HPDE6-E6E7 (cell line): ENCODE results near the gene DGCR6L.
"Not testable (repeated sequence)": the region's sequence is repeated elsewhere in the genome, so short reads cannot be mapped to it uniquely, and the experiment has no call there.

Source experiments
- DNase-seq: peaks from one replicate; pipeline ENCODE4 v3.0.0; 2011; ENCODE audit warnings: missing footprints; ENCODE audit errors: extremely low spot score

Gene DGCR6L

GRCh38 chr22:20308806-20309650 lies 10.8 kb downstream of the DGCR6L start:
- not testable (repeated sequence) for DNase-seq

- not testable (repeated sequence) for DNase-seq
These were observed 12.1 kb downstream of the DGCR6L start for GRCh38 chr22:20307448-20308447.

DNA sequence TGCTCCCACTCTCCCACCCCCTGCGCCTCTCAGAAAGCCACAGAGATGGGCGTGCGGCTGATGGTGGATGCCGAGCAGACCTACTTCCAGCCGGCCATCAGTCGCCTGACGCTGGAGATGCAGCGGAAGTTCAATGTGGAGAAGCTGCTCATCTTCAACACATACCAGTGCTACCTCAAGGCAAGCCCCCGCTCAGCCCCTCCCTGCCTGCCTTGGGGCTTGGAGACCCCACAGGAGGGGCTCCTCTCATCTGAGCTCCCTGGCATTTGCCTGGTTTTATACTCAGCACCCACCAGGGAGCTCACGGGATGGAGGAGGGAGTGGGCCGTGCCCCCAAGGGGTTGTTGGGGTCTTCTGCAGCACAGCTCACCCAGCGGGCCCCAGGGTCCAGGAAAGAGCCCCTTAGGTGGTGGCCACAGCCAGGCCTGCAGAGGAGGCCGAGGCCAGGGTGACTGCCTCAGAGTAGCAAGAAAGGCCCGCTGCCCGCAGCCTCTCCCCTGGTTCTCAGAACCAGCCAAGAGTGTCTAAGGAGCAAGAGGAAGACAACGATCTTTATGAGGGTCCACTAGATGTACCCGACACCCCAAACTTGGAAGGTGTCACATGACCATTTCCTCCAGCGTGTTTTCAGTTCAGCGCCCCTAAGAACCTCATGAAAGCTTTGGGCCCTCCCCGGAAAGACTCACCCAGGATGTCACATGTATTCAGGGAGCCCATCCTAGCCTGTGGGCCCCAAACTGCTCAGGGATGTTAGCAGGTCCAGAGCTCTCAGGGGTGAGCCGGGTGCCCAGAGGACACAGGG lies 13.0 kb downstream of the DGCR6L start:
- DNase-seq: not testable (repeated sequence)

GRCh38 chr22:20305894-20306645 lies 13.8 kb downstream of the DGCR6L start:
- no peak for DNase-seq

DNA sequence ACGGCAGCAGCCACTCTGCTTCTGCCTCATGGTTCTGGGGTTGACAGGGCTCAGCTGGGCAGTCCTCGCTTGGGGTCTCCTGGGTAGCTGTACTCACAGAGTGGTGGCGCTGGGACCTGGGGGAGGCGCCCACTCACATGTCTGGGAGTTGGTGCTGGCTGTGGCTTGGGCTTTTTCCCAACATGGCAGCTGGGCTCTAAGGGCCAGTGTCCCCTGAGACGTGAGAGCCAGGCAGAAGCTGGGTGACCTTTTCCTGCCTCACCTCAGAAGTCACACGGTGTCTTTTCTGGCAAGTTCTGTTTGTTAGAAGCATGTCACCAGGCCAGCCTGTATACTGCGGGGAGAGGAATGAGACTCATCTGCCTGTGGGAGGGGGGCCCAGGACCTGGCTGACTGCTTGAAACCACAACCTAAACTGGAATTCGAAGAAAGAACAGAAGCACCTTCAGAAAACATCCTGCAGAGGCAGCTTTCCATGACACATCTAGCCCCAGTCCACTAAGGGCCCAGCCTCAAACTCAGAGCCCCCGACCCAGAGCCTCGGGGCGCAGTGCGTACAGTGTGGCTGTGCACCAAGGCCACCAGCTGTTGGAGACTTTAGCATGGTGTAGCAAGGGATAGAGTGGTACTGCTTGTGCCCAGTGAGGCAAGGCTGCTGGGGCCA lies 14.5 kb downstream of the DGCR6L start:
- not testable (repeated sequence) for DNase-seq

GRCh38 chr22:20304646-20305045 lies 15.2 kb downstream of the DGCR6L start:
- no peak for DNase-seq

DNA sequence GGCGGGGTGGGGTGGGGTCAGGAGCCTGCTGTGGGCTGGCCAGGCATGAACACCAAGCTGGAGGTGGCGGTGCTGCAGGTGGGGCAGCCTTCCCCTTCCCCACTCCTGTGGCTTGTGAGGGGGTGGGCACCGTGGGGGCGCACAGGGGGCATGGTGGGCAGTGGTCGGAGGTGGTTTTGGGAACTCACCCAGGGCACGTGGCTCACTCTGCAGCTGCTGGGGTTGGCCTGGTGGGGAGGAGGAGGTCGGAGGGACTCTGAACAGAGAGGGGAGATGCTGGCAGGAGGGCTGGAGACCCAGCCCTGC lies 16.7 kb downstream of the DGCR6L start:
- not testable (repeated sequence) for DNase-seq

GRCh38 chr22:20302438-20303228 lies 17.2 kb downstream of the DGCR6L start:
- DNase-seq: no peak

DNA sequence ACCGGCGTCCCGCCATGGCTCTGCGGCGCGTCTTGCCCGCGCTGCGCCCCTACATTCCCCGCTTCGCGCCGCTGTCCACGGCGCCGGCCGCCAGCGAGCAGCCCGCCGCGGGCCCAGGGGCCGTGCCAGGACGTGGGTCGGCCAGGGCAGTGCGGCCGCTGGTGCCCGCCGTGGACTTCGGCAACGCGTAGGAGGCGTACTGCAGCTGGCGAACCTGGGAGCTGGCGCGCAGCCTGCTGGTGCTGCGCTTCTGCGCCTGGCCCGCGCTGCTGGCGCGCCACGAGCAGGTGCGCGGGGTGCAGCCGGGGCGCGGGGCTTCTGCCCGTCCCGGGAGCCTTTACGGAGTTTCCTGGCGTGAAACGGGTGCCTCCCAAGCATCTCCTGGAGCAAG lies 20.1 kb downstream of the DGCR6L start:
- DNase-seq: no peak

- peak; percentile 52 for DNase-seq
These were observed 20.8 kb downstream of the DGCR6L start for GRCh38 chr22:20298803-20299745.

DNA sequence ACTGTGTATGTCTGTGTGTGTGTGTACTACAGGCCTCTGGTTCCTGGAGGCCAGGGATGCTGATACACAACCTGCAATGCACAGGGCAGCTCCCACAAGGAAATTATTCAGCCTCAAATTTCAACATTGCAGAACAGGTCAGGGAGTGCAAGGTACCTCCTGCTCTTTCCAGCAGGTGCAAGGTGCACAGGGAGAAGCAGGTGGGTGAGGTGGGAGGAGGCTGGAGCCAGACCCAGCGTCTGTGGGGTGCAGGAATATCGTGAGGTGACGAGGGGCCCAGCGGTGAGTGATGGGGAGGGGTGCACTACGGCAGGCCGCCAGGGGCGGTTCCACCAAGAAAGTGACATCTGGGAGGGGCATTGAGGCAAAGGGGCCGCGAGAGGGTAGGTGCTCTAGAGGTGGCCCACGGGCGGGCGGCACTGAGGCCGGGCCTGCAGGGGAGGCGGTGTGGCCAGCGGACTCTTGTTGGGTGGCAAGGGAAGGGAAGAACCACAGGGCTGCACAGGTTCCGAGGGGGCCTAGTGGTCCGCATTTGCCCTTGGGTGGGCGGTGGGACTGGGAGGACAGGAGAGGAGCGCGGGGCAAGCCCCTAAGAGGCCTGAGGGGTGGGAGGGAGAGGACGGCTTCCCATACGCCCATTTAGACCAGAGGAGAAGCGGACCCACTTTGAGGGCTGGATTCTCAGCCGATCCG lies 21.6 kb downstream of the DGCR6L start:
- DNase-seq: no peak

GRCh38 chr22:20297414-20298109 lies 22.3 kb downstream of the DGCR6L start:
- no peak for DNase-seq

DNA sequence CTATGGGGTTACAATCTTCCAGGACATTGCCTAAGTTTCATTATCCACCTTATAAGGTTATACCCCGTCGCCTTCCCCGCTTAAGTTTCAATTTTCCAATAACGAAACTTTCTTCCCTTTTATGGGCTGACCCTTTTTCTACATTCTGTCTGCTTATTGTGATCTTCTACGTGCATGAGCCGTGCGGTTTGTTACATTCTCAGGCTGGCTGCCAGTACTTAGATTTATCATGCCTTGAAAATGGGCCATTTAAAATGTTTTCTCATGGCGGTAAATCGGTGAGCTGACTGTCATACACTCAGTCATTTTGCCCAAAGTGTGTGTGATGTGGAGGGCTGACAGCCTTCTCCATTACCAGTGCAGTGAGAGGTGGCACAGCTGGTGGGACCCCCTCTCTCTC lies 23.3 kb downstream of the DGCR6L start:
- no peak for DNase-seq

DNA sequence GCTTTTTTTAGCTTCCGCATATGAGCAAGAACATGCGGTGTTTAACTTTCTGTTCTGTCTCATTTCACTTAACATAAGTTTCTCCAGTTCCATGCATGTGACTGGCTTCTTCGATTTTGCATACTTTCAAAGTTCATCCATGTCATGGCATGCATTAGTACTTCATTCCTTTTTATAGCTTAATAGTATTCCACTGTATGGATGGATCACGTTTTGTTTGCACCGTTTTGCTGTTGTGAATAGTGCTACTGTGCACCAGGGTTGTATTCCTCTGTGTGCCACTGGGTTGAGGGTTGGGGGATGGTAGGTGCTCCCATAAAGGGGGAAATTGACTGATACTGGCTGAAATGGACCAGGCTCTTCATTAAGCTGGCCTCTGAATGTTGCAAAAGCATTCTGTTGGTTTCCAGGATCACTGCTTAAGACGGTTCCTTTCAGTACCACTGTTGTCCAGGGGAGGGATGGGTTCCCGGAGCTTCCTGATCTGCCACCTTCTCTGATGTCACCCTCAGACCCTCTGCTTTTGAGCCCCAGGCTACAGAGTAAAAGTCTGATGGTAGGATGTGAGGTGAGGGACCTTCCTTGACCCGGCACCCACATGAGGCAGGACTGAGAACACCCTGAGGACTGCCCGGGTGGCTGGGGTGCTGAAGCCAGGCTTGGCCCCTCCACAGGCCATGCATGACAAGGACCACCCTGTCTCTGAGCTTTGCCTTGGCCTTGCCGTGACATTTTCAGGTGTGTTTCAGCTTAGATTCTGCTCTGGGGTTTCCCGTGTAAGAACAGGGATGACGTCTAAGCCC lies 24.4 kb downstream of the DGCR6L start:
- no peak for DNase-seq

- no peak for DNase-seq
These were observed 27.1 kb downstream of the DGCR6L start for GRCh38 chr22:20292673-20293232.

DNA sequence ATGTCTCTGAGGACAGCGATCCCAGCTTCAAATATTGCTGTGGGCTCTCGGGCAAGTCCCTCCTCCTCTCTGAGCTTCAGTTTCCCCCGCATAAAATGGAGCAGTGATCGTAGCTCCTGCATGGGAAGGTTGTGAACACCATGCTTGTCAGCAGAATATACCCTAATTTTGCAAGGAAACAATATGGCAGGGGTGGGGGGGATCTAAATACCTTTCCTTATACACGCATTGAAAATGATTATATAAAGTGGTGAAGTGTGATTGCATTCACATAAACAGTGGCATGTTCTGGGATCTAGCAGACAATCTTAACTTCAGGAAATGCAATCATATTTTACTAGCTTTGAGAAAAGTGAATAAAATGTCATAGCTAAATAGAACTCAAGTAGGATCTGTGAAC lies 27.8 kb downstream of the DGCR6L start:
- DNase-seq: no peak
